HEK293 (cell line): Measurements from ENCODE around the gene SHISAL1.

ENCODE experiments used
- CTCF ChIA-PET: fragments of 350-600 bp; formaldehyde crosslinking; extraction: SDS; loops from one replicate; lab custom pipeline; 2021; ENCODE audit warnings: antibody characterized with exemption; lab: Yijun Ruan, JAX
- POLR2A ChIA-PET: fragments of 300-600 bp; formaldehyde crosslinking; extraction: SDS; loops from one replicate; lab custom pipeline; 2020; ENCODE audit warnings: antibody characterized with exemption, inconsistent platforms; lab: Yijun Ruan, JAX
- H3K27ac ChIP-seq: fragments of 200-500 bp; sonication (Bioruptor generic); 2 replicates; pipeline ENCODE4 v1.5.1; 2014; ENCODE audit warnings: low read depth, low read length, control low read depth, inconsistent platforms; ENCODE audit errors: extremely low read depth
- H3K36me3 ChIP-seq, 2 experiments: fragments of 200-500 bp in 1 of 2; sonication (Bioruptor generic) in 1 of 2; 1 replicate in 1 of 2; 2 replicates in 1 of 2; pipeline ENCODE4 v1.5.1; 2014 to 2017; ENCODE audit warnings: inconsistent platforms in 2 of 2, low read length in 2 of 2; ENCODE audit not compliant: control insufficient read depth in 2 of 2, insufficient read depth in 1 of 2
- H3K4me1 ChIP-seq: fragments of 200-500 bp; sonication (Bioruptor generic); 2 replicates; pipeline ENCODE4 v1.5.1; 2014; ENCODE audit warnings: mild to moderate bottlenecking, low read length, inconsistent platforms; ENCODE audit not compliant: control insufficient read depth, insufficient read depth
- H3K4me3 ChIP-seq: 2 replicates; pipeline ENCODE4 v1.5.1; 2011; ENCODE audit warnings: low read depth, mild to moderate bottlenecking, control low read depth, low read length, moderate library complexity
- H3K9me3 ChIP-seq: fragments of 200-500 bp; sonication (Bioruptor generic); 2 replicates; pipeline ENCODE4 v1.5.1; 2014; ENCODE audit warnings: low read depth, low read length, inconsistent platforms; ENCODE audit not compliant: control insufficient read depth, insufficient read depth
- BCL11A ChIP-seq: fragments of 450-650 bp; formaldehyde crosslinking; IDR thresholded peaks from 2 replicates; pipeline ENCODE4 v1.5.1; 2016; ENCODE audit warnings: low read depth, missing biosample characterization, missing genetic modification characterization
- GLI4 ChIP-seq: fragments of 450-650 bp; formaldehyde crosslinking; IDR thresholded peaks from 2 replicates; pipeline ENCODE4 v1.5.1; 2016; ENCODE audit warnings: missing biosample characterization, missing genetic modification characterization
- GLIS1 ChIP-seq: fragments of 450-650 bp; formaldehyde crosslinking; IDR thresholded peaks from 2 replicates; pipeline ENCODE4 v1.5.1; 2016; ENCODE audit warnings: missing biosample characterization, missing genetic modification characterization
- HOXA7 ChIP-seq: sonication (generic); formaldehyde crosslinking; IDR thresholded peaks from 2 replicates; pipeline ENCODE4 v1.8.1; 2022; ENCODE audit warnings: missing genetic modification reagents, borderline replicate concordance
- IKZF3 ChIP-seq: fragments of 450-650 bp; IDR thresholded peaks from 2 replicates; pipeline ENCODE4 v1.5.0; 2018; ENCODE audit warnings: missing biosample characterization, mild to moderate bottlenecking, missing genetic modification characterization, moderate library complexity
- MYNN ChIP-seq: fragments of 450-650 bp; formaldehyde crosslinking; IDR thresholded peaks from 2 replicates; pipeline ENCODE4 v1.5.1; 2016; ENCODE audit warnings: missing biosample characterization, missing genetic modification characterization, borderline replicate concordance
- PRDM1 ChIP-seq: fragments of 450-650 bp; formaldehyde crosslinking; IDR thresholded peaks from 2 replicates; pipeline ENCODE4; 2016; ENCODE audit warnings: missing biosample characterization, missing genetic modification characterization
- PRDM10 ChIP-seq: fragments of 450-650 bp; formaldehyde crosslinking; IDR thresholded peaks from 2 replicates; pipeline ENCODE4 v1.5.1; 2016; ENCODE audit warnings: missing biosample characterization, missing genetic modification characterization
- RBAK ChIP-seq: fragments of 450-650 bp; formaldehyde crosslinking; IDR thresholded peaks from 2 replicates; pipeline ENCODE4 v1.5.1; 2016; ENCODE audit warnings: missing biosample characterization, missing genetic modification characterization
- REPIN1 ChIP-seq: fragments of 450-650 bp; formaldehyde crosslinking; IDR thresholded peaks from 2 replicates; pipeline ENCODE4 v1.5.1; 2017; ENCODE audit warnings: missing biosample characterization, missing genetic modification characterization, low read depth
- YY2 ChIP-seq: fragments of 450-650 bp; formaldehyde crosslinking; IDR thresholded peaks from 2 replicates; pipeline ENCODE4 v1.5.1; 2016; ENCODE audit warnings: missing biosample characterization, missing genetic modification characterization
- ZBTB49 ChIP-seq: fragments of 450-650 bp; formaldehyde crosslinking; IDR thresholded peaks from 2 replicates; pipeline ENCODE4 v1.5.1; 2016; ENCODE audit warnings: missing biosample characterization, missing genetic modification characterization, low read depth
- ZNF114 ChIP-seq: fragments of 450-650 bp; formaldehyde crosslinking; IDR thresholded peaks from 2 replicates; pipeline ENCODE4 v1.5.0; 2017; ENCODE audit warnings: missing biosample characterization, missing genetic modification characterization
- ZNF214 ChIP-seq: fragments of 450-650 bp; formaldehyde crosslinking; IDR thresholded peaks from 2 replicates; pipeline ENCODE4 v1.5.1; 2017; ENCODE audit warnings: missing biosample characterization, mild to moderate bottlenecking, missing genetic modification characterization, borderline replicate concordance
- ZNF223 ChIP-seq: fragments of 450-650 bp; formaldehyde crosslinking; IDR thresholded peaks from 2 replicates; pipeline ENCODE4 v1.5.1; 2016; ENCODE audit warnings: missing biosample characterization, missing genetic modification characterization
- ZNF280C ChIP-seq: fragments of 450-650 bp; formaldehyde crosslinking; IDR thresholded peaks from 2 replicates; pipeline ENCODE4 v1.5.1; 2016; ENCODE audit warnings: missing biosample characterization, missing genetic modification characterization
- ZNF292 ChIP-seq: fragments of 450-650 bp; formaldehyde crosslinking; IDR thresholded peaks from 2 replicates; pipeline ENCODE4 v1.5.1; 2016; ENCODE audit warnings: low read depth, missing biosample characterization, missing genetic modification characterization, borderline replicate concordance
- ZNF391 ChIP-seq: fragments of 450-650 bp; formaldehyde crosslinking; IDR thresholded peaks from 2 replicates; pipeline ENCODE4 v1.5.1; 2016; ENCODE audit warnings: low read depth, missing biosample characterization, missing genetic modification characterization, borderline replicate concordance
- ZNF423 ChIP-seq: fragments of 450-650 bp; formaldehyde crosslinking; IDR thresholded peaks from 2 replicates; pipeline ENCODE4 v1.5.1; 2016; ENCODE audit warnings: missing biosample characterization, missing genetic modification characterization
- ZNF426 ChIP-seq: fragments of 450-650 bp; formaldehyde crosslinking; IDR thresholded peaks from 2 replicates; pipeline ENCODE4 v1.5.1; 2017; ENCODE audit warnings: missing biosample characterization, missing genetic modification characterization, mild to moderate bottlenecking, inconsistent platforms, moderate library complexity
- ZNF521 ChIP-seq: fragments of 450-650 bp; formaldehyde crosslinking; IDR thresholded peaks from 2 replicates; pipeline ENCODE4 v1.5.1; 2017; ENCODE audit warnings: missing biosample characterization, mild to moderate bottlenecking, missing genetic modification characterization
- ZNF544 ChIP-seq: fragments of 450-650 bp; formaldehyde crosslinking; IDR thresholded peaks from 2 replicates; pipeline ENCODE4 v1.5.0; 2017; ENCODE audit warnings: missing biosample characterization, missing genetic modification characterization
- ZNF596 ChIP-seq: fragments of 450-650 bp; IDR thresholded peaks from 2 replicates; pipeline ENCODE4 v1.5.0; 2018; ENCODE audit warnings: missing biosample characterization, mild to moderate bottlenecking, missing genetic modification characterization, moderate library complexity
- ZNF629 ChIP-seq: fragments of 450-650 bp; formaldehyde crosslinking; IDR thresholded peaks from 2 replicates; pipeline ENCODE4 v1.5.1; 2017; ENCODE audit warnings: missing biosample characterization, missing genetic modification characterization
- ZNF658 ChIP-seq: fragments of 450-650 bp; formaldehyde crosslinking; IDR thresholded peaks from 2 replicates; pipeline ENCODE4; 2016; ENCODE audit warnings: missing biosample characterization, missing genetic modification characterization
- ZNF677 ChIP-seq: fragments of 450-650 bp; IDR thresholded peaks from 2 replicates; pipeline ENCODE4 v1.5.0; 2018; ENCODE audit warnings: missing biosample characterization, mild to moderate bottlenecking, missing genetic modification characterization, moderate library complexity
- ZNF76 ChIP-seq: fragments of 450-650 bp; formaldehyde crosslinking; IDR thresholded peaks from 2 replicates; pipeline ENCODE4; 2016; ENCODE audit warnings: low read depth, missing biosample characterization, missing genetic modification characterization, borderline replicate concordance
- ZNF843 ChIP-seq: fragments of 450-650 bp; formaldehyde crosslinking; IDR thresholded peaks from 2 replicates; pipeline ENCODE4 v1.5.1; 2016; ENCODE audit warnings: missing biosample characterization, missing genetic modification characterization
- ZSCAN18 ChIP-seq: fragments of 450-650 bp; formaldehyde crosslinking; IDR thresholded peaks from 2 replicates; pipeline ENCODE4 v1.5.1; 2016; ENCODE audit warnings: missing biosample characterization, missing genetic modification characterization

The SHISAL1 gene

GRCh38 chr22:44231233-44231632 lies 81.5 kb downstream of the SHISAL1 start:
- TF ChIP-seq BCL11A (tag by site-specific recombination) (no peak), IKZF3 (no peak), ZNF114 (tag by site-specific recombination) (no peak), ZNF76 (tag by site-specific recombination) (no peak), ZNF292 (tag by site-specific recombination) (no peak), ZNF280C (tag by site-specific recombination) (no peak), YY2 (no peak), ZNF629 (tag by site-specific recombination) (no peak), GLI4 (tag by site-specific recombination) (no peak), GLIS1 (tag by site-specific recombination) (no peak), PRDM1 (no peak), ZNF214 (no peak), ZNF521 (tag by site-specific recombination) (no peak), PRDM10 (tag by site-specific recombination) (no peak), ZNF223 (tag by site-specific recombination) (no peak), ZNF596 (tag by site-specific recombination) (no peak), REPIN1 (tag by site-specific recombination) (no peak), ZNF423 (no peak)
- H3K9me3 ChIP-seq: no peaks in the 10 kb centered on the region
- ChIA-PET POLR2A (no interaction called here), CTCF (no interaction called here)
- H3K27ac ChIP-seq: no peak overlapping the region
- no peaks in the 10 kb centered on the region for H3K36me3 ChIP-seq
- no peaks in the 10 kb centered on the region for H3K4me1 ChIP-seq
- no peak overlapping the region for H3K4me3 ChIP-seq

- H3K27ac ChIP-seq: no peak overlapping the region
- POLR2A ChIA-PET: no interaction called here
- no peaks in the 10 kb centered on the region for H3K9me3 ChIP-seq
- H3K4me3 ChIP-seq: no peak overlapping the region
- H3K4me1 ChIP-seq: no peaks in the 10 kb centered on the region
- H3K36me3 ChIP-seq: no peaks in the 10 kb centered on the region
- CTCF ChIA-PET: interaction anchor here (0.6 kb wide), 2 partner anchors 90 to 460 kb away, joined by 4 to 5 read pairs; no protein-coding TSS in a partner anchor
- TF ChIP-seq ZNF843 (no peak), ZNF391 (tag by site-specific recombination) (no peak), ZNF544 (tag by site-specific recombination) (no peak), ZNF426 (tag by site-specific recombination) (no peak), MYNN (tag by site-specific recombination) (no peak), HOXA7 (CRISPR knock-in tag) (no peak), ZNF658 (tag by site-specific recombination) (no peak), ZSCAN18 (tag by site-specific recombination) (no peak), RBAK (tag by site-specific recombination) (no peak), ZBTB49 (tag by site-specific recombination) (no peak), ZNF677 (tag by site-specific recombination) (no peak)
Measured at GRCh38 chr22:44229809-44230208, 82.9 kb downstream of the SHISAL1 start.
